ENCODE results near the gene CIT.

GRCh38 chr12:119920064-119920463 lies 42.9 kb upstream of the CIT start:
- TF ChIP-seq ZNF623 (tag by site-specific recombination; IDR thresholded peaks at IDR 0.05): no peak
- TF ChIP-seq ZNF692 (tag by site-specific recombination; IDR thresholded peaks at IDR 0.05): no peak
- TF ChIP-seq ZBTB26 (tag by site-specific recombination; optimal IDR thresholded peaks at IDR 0.05): no peak
- no peak for TF ChIP-seq ZBTB11 (tag by site-specific recombination; conservative IDR thresholded peaks at IDR 0.05; ENCODE audit: low read depth)
- TF ChIP-seq HOXA7 (CRISPR knock-in tag; IDR thresholded peaks at IDR 0.05; ENCODE audit: borderline replicate concordance): no peak
- no peak for TF ChIP-seq CTCF (tag by site-specific recombination; IDR thresholded peaks at IDR 0.05)
- TF ChIP-seq REST (tag by site-specific recombination; IDR thresholded peaks at IDR 0.05): no peak
